ENCODE results near the gene RASA3.

Gene RASA3

GRCh38 chr13:113928685-113929627 lies 203.5 kb downstream of the RASA3 start:
- peak; percentile 85 for DNase-seq

Data from EL (cell line).